Inflammatory macrophage (primary cell): ENCODE measurements around the gene KCNH2.
A peak's percentile ranks its signal among the peaks of the same experiment; 100 is the strongest.

Experiments used
- DNase-seq, 2 donors: peaks; one replicate each; pipeline ENCODE4 v3.0.0-alpha.2; 2020 to 2022

The KCNH2 gene

GRCh38 chr7:150993511-150993910 is 15.4 kb upstream of the KCNH2 start:
- no peak for DNase-seq

DNA sequence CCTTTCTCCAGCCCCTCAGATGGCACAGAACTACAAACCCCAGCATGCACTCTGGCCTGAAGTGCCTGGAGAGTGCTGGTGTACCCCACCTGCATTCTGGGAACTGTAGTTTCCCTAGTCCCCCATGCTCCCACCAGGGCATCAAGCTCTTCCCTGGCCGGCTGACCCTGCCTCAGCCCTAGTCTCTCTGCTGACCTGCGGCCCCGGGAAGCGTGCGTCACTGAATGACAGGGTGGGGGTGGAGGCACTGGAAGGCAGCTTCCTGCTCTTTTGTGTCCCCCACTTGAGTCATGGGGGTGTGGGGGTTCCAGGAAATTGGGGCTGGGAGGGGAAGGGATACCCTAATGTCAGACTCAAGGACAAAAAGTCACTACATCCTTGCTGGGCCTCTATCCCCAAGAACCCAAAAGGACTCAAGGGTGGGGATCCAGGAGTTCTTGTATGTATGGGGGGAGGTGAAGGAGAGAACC is 14.7 kb upstream of the KCNH2 start:
- DNase-seq = peak in 1 of 2 donors; percentile 19

- DNase-seq = no peak
These were observed 14.0 kb upstream of the KCNH2 start for GRCh38 chr7:150992051-150992640.

- no peak for DNase-seq
These were observed 12.5 kb upstream of the KCNH2 start, which contains the start of gene NOS3 for GRCh38 chr7:150990416-150991186. TSS of gene NOS3 (plus strand) at chr7:150991017. CDS start at chr7:150993804, 2,787 bp downstream.

DNA sequence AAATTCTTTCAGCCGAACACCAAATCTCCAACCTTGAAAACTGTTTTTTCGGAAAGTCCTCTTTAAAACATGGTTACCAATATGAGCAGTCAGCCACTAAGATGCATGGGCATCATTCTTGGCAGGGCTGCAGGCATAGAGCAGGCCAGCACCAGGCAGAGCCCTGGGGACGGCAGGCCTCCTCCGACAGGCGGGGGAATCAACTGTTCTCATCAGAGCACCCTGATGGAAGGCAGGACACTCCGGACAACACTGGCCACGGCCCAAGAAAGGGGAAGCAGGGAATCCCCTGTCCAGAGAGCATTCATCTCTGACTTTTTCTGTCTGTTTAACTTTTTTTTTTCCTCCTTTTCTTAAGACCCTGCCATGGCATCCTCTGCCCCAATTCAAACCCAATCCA is 11.3 kb upstream of the KCNH2 start:
- no peak for DNase-seq

DNA sequence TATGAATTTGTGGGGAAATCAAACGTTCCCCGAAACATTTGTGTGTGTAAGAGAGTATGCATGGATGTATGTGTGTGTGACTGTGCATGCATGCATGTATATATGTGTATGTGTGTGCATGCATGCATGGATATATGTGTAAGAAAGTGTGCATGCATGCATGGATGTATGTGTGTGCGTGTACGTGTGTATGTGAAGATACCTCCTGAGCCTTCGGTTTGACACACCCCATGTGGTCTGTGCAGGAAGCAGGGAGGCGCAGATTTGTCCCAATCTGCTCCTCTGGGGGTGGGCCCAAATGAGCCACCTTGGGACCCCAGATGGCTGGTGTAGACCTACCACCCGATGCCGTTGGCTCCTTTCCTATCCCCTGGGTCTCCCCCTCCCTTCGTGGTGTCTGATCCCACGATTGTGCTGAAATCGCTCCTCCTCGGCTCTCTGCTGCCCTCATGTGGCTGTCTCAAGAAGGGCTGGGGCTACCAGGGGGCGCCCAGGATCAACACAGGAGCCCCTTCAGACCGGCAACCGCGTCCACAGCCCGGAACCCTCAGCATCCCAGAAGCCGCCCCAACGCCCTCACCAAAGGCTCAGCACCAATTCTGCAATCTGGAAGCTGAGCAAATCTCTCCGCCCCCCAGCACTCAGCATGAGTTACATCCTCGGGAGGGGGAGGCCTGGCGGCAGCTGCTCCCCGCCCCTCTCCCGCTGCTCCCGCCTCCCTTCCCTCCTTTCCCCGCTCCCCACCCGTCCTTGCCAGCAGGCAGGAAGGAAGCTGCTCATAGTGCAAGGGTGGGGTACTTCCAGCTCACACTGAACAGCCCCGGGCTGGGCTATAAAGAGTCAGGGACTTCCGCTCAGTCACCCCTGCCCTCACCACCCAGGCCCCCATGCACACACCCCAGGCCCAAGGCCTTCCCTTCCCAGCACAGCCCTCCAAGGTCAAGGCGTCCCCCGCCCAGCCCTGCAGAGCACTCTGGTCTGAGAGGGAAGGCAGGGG is 10.4 kb upstream of the KCNH2 start:
- peak; percentile 27 to 37 for DNase-seq

DNA sequence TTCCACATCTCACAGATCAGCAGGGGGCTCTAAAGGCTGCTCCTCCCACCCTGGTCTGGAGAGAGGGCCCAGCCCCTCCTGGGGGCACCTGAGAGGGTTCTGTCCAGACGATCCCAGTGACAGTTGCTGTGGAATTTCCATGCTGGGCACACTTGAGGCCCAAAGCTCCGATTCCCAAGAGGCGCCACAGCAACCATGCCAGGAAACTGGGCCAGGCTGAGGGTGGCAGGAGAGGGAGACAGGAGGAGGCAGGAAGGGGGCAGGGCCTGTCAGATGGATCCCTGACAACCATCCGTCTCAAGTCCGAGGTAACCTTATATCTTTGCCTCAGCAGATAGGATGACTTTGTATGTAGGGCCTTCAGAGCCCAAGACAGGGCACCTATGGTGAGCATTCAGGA is 8.4 kb upstream of the KCNH2 start:
- DNase-seq = no peak

- peak; percentile 50 to 58 for DNase-seq
These were observed 8.0 kb upstream of the KCNH2 start for GRCh38 chr7:150986099-150986512.

GRCh38 chr7:150983893-150984368 is 5.8 kb upstream of the KCNH2 start:
- DNase-seq = peak in 1 of 2 donors; percentile 33

- no peak for DNase-seq
These were observed 4.2 kb upstream of the KCNH2 start for GRCh38 chr7:150982351-150982750.

GRCh38 chr7:150981644-150982043 is 3.5 kb upstream of the KCNH2 start:
- no peak for DNase-seq

GRCh38 chr7:150980663-150981062 is 2.5 kb upstream of the KCNH2 start:
- DNase-seq = no peak

GRCh38 chr7:150979713-150980390 is 1.7 kb upstream of the KCNH2 start:
- DNase-seq = no peak

GRCh38 chr7:150977382-150978125 is 567 bp downstream of the KCNH2 start:
- no peak for DNase-seq

GRCh38 chr7:150976529-150977381 is 1.4 kb downstream of the KCNH2 start:
- no peak for DNase-seq

DNA sequence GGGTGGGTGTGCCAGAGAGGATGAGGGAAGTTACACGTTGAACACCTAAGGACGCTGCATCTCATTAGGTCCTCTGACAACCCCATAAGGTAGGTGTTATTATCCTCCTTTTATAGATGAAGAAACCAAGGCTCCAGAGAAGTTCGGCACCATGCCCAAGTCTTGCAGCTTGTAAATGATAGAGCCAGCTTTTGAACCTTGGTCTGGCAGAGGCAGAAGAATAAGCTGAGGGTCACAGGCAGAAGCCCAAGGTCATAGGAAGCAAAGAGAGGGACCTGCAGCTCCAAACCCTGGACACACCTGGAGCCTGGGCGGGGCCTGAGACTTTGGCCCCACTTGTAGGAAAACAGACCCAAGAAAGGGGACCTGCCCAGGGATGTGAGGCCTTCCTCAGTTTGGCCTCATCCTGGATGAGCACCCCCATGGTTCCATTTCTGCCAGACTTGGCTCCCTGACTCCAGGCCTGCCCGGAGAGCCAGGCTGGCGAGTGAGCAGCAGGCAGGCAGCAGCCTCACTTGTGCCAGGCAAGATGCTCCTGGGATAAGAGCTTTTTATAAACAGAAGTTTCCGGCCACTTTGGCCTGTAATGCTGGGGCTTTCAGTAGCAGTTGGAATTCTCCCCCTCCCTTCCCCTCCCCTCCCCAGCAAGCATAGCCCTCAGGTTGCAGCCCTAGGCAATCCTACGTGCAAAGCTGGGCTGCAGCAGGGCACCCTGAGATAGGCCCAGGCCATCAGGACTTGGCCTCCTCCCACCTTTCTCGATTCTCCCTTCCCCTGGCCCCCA is 2.4 kb downstream of the KCNH2 start:
- no peak for DNase-seq

- no peak for DNase-seq
These were observed 3.4 kb downstream of the KCNH2 start for GRCh38 chr7:150974468-150975391.
